ENCODE measurements around the gene FTH1. TPM values are rescaled to one million over a fixed set of nuclear protein-coding genes. Genes with fewer than 3 reads are reported as not detected.

Gene FTH1
- total and polyA plus RNA-seq, 2 of the 13 experiments (the other 11 are each of a cell fraction or from before 2014, with no cell fraction given): 607 to 760 TPM

DNA sequence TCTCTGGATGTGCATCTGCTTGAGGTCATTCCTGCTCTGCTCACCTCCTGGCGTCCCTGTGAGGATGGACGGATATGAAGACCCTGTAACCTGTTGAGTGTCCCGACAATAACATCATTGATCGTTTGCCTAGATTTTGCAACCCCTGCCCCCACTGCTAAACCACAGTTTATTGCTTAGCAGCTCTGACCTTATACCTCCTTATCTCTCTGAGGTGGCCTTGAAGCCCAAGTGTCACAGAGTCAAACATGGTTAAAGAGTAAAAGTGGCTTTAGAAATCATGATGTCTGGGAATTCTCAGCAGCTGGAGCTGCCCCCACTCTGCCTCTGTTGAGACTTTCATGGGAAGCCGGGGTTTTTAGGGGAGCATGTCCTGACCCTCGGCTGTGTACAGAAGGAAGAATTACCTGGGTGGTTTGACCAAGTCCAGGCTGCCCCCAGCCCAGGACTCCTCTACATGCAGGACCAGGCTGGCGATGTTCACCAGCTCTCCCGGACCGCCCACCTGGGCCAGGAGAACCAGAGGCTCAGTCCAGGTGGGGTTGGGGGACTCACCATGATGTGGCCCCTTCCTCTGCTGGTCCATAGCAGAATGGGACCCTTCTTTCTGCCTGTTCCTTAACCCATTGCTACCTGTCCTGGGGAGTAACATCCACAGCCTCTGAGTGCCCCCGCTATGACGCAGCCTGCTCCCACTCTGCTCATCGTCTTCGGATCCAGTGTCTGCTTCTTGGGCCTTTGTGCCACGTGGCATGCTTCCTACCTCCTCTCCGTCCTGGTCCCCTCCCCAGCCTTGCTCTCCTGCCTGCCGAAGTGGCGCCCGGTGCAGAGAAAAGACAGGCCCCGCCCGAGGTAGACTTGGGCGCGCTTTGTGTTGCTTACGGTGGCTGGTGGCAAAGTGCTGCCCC lies 33.4 kb upstream of the FTH1 start:
- FAIRE-seq: no peak
- ATAC-seq: peak; percentile 53
- peak; percentile 54 for DNase-seq (ENCODE audit: low spot score)
- TF ChIP-seq ZNF572 (CRISPR knock-in tag; IDR thresholded peaks at IDR 0.05): 0 out of 2 replicates have a peak, but pooled peaks have one; percentile 82
- peak; percentile 84; the same call in 1 of the 2 replicates for TF ChIP-seq NR2F2 (IDR thresholded peaks at IDR 0.05; ENCODE audit: borderline replicate concordance, low read depth)
- TF ChIP-seq ZSCAN22 (CRISPR knock-in tag; IDR thresholded peaks at IDR 0.05): no peak
- TF ChIP-seq, protein P1, sequence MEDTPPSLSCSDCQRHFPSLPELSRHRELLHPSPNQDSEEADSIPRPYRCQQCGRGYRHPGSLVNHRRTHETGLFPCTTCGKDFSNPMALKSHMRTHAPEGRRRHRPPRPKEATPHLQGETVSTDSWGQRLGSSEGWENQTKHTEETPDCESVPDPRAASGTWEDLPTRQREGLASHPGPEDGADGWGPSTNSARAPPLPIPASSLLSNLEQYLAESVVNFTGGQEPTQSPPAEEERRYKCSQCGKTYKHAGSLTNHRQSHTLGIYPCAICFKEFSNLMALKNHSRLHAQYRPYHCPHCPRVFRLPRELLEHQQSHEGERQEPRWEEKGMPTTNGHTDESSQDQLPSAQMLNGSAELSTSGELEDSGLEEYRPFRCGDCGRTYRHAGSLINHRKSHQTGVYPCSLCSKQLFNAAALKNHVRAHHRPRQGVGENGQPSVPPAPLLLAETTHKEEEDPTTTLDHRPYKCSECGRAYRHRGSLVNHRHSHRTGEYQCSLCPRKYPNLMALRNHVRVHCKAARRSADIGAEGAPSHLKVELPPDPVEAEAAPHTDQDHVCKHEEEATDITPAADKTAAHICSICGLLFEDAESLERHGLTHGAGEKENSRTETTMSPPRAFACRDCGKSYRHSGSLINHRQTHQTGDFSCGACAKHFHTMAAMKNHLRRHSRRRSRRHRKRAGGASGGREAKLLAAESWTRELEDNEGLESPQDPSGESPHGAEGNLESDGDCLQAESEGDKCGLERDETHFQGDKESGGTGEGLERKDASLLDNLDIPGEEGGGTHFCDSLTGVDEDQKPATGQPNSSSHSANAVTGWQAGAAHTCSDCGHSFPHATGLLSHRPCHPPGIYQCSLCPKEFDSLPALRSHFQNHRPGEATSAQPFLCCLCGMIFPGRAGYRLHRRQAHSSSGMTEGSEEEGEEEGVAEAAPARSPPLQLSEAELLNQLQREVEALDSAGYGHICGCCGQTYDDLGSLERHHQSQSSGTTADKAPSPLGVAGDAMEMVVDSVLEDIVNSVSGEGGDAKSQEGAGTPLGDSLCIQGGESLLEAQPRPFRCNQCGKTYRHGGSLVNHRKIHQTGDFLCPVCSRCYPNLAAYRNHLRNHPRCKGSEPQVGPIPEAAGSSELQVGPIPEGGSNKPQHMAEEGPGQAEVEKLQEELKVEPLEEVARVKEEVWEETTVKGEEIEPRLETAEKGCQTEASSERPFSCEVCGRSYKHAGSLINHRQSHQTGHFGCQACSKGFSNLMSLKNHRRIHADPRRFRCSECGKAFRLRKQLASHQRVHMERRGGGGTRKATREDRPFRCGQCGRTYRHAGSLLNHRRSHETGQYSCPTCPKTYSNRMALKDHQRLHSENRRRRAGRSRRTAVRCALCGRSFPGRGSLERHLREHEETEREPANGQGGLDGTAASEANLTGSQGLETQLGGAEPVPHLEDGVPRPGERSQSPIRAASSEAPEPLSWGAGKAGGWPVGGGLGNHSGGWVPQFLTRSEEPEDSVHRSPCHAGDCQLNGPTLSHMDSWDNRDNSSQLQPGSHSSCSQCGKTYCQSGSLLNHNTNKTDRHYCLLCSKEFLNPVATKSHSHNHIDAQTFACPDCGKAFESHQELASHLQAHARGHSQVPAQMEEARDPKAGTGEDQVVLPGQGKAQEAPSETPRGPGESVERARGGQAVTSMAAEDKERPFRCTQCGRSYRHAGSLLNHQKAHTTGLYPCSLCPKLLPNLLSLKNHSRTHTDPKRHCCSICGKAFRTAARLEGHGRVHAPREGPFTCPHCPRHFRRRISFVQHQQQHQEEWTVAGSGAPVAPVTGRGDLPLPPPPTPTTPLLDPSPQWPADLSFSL (CRISPR knock-in tag; IDR thresholded peaks at IDR 0.05): no peak
- peak; percentile 55; the same call in 1 of the 2 replicates for TF ChIP-seq CREM (IDR thresholded peaks at IDR 0.05)
- TF ChIP-seq CREM (CRISPR knock-in tag; IDR thresholded peaks at IDR 0.05): no peak
- TF ChIP-seq ZMYM4 (CRISPR knock-in tag; IDR thresholded peaks at IDR 0.05): peak; percentile 67; the same call in 1 of the 2 replicates
- no peak for TF ChIP-seq ZNF512 (CRISPR knock-in tag; IDR thresholded peaks at IDR 0.05)
- 0 out of 2 replicates have a peak, but pooled peaks have one; percentile 28 for TF ChIP-seq RCOR2 (CRISPR knock-in tag; IDR thresholded peaks at IDR 0.05)
- TF ChIP-seq GFI1 (CRISPR knock-in tag; IDR thresholded peaks at IDR 0.05; ENCODE audit: borderline replicate concordance): peak; percentile 58
- no peak for TF ChIP-seq ZNF83 (CRISPR knock-in tag; IDR thresholded peaks at IDR 0.05; ENCODE audit: borderline replicate concordance)
- no peak for TF ChIP-seq DR1 (CRISPR knock-in tag; IDR thresholded peaks at IDR 0.05)
- TF ChIP-seq ZNF414 (CRISPR knock-in tag; IDR thresholded peaks at IDR 0.05): 0 out of 2 replicates have a peak, but pooled peaks have one; percentile 45
- TF ChIP-seq MYC (CRISPR knock-in tag; IDR thresholded peaks at IDR 0.05; ENCODE audit: borderline replicate concordance): no peak

More for the DNA sequence above, 33.4 kb upstream of the FTH1 start:
- H3K4me3 ChIP-seq (replicated peaks in 1 of 3; ENCODE audit: insufficient read depth in 1 of 3, low read depth in 2 of 3, low read length in 3 of 3): peak overlapping the region in 2 of 3 experiments; percentile 3 to 28; a peak in 3 of 6 replicates
- WGBS (ENCODE audit: low lambda C conversion rate): 51% methylated on average over 20 of the region's 23 CpGs
- peaks cover 9% of the 10 kb centered on the region for H3K9me3 ChIP-seq (ENCODE audit: low read length)
- no peak overlapping the region for H2AFZ ChIP-seq (ENCODE audit: low read length)
- H3K9ac ChIP-seq (ENCODE audit: insufficient read depth, low read depth, low read length): peak overlapping the region; percentile 75
- ChIA-PET POLR2A (interaction anchor here (0.7 to 18.6 kb wide), 12 partner anchors 11 to 186 kb away, joined by 3 to 518 read pairs (median 4); partner anchors contain the start of genes BEST1 and FTH1), CTCF (ENCODE audit: low intra/inter-chr PET ratio, low total read pairs) (interaction anchor here (1.5 kb wide), 1 partner anchor 25 kb away, joined by 4 read pairs; no protein-coding TSS in a partner anchor)
- intact Hi-C loops (cut with micrococcal nuclease; ENCODE audit: unreplicated experiment) (loop anchor here (1.0 to 10.0 kb wide), 2 partner anchors 27 to 54 kb away; no protein-coding TSS in a partner anchor), in situ Hi-C loops (cut with HindIII; ENCODE audit: extremely low pct_ligation_motif_present, low pct_unique_long_range_greater_than_20kb) (loop anchor here (5.0 kb wide), 1 partner anchor 33 kb away; the partner anchor contains the start of gene FTH1)
- H3K27ac ChIP-seq (ENCODE audit: extremely low read length, insufficient read depth, low read length): peak overlapping the region; percentile 92
- BruUV-seq (replicated peaks): TSS peak; percentile 84
- peak overlapping the region; percentile 61 for H3K4me2 ChIP-seq (ENCODE audit: low read depth, low read length)
- H3K4me1 ChIP-seq (ENCODE audit: insufficient read depth, low read length): peaks cover 94% of the 10 kb centered on the region
- H3K27me3 ChIP-seq (ENCODE audit: control insufficient read depth in 1 of 2, insufficient read depth in 2 of 2, low read length in 2 of 2): no peaks in the 10 kb centered on the region
- no peaks in the 10 kb centered on the region for H3K36me3 ChIP-seq (replicated peaks in 1 of 2; ENCODE audit: control insufficient read depth in 1 of 2, insufficient read depth in 2 of 2, low read length in 2 of 2)
- no peaks in the 10 kb centered on the region for H3K79me2 ChIP-seq (ENCODE audit: insufficient read depth, low read length)
- H4K20me1 ChIP-seq (ENCODE audit: insufficient read depth, low read length): no peaks in the 10 kb centered on the region

Data from HepG2 (cell line).